HL-60/S4 treated with phorbol 12-myristate 13-acetate at 8.2 ng/mL for 4 days and 3 days (cell line): ENCODE results near the gene VWA8.
"Not testable (repeated sequence)": the region's sequence is repeated elsewhere in the genome, so short reads cannot be mapped to it uniquely, and the experiment has no call there.

Experiments
- in situ Hi-C: fragments of 300-500 bp; cut with MboI; formaldehyde crosslinking; loops from 2 replicates; pipeline ENCODE4 v1.15.0; 2022; ENCODE audit warnings: low sequenced_read_pairs

The VWA8 gene

GRCh38 chr13:41599619-41600018 lies 361.3 kb downstream of the VWA8 start:
- in situ Hi-C loops: no loop called here

GRCh38 chr13:41597348-41598041 lies 363.4 kb downstream of the VWA8 start:
- in situ Hi-C loops: no loop called here

- in situ Hi-C loops: no loop called here
These were observed 364.7 kb downstream of the VWA8 start for GRCh38 chr13:41596190-41596589.

DNA sequence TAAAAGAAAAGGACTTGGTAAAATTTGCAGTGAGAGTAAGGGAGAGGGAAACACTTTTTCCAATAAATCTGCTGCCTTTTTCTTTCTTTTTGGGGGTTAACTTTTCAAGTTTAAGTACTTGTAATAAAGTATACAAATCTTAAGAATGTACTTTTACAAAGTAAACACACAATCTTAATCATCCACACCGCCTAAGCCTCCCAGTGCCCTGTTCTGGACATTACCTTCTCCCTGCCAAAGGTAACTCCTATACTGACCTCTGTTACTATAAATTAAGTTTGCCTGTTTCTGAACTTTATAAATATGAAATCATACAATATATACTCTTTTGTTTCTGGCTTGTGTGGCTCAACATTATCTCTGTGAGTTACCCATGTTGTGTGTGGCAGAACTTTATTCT lies 365.6 kb downstream of the VWA8 start:
- in situ Hi-C loops: no loop called here

DNA sequence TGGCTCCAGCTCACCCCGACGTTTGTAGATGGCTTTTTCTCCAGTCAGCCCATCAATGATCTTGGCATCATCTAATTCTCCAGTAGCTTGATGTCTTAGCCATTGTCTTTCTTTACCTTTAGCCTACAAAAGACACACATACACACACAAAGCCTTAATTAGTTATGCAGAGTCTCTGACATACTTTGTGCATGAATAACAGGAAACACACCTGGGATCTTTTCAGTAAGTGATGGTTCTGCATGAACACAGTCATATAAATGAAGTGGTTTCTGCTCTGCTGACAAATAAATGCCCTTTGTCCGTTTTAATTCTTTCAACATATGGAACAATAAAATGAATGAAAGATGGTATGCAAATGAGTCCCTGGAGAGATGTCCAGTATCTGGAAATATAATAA lies 370.3 kb downstream of the VWA8 start:
- in situ Hi-C loops: no loop called here

- in situ Hi-C loops: no loop called here
These were observed 370.8 kb downstream of the VWA8 start for GRCh38 chr13:41590122-41590521.

GRCh38 chr13:41589434-41589833 lies 371.5 kb downstream of the VWA8 start:
- in situ Hi-C loops: no loop called here

- in situ Hi-C loops: no loop called here
These were observed 372.0 kb downstream of the VWA8 start for GRCh38 chr13:41588899-41589298.

GRCh38 chr13:41588448-41588847 lies 372.5 kb downstream of the VWA8 start:
- in situ Hi-C loops: no loop called here

DNA sequence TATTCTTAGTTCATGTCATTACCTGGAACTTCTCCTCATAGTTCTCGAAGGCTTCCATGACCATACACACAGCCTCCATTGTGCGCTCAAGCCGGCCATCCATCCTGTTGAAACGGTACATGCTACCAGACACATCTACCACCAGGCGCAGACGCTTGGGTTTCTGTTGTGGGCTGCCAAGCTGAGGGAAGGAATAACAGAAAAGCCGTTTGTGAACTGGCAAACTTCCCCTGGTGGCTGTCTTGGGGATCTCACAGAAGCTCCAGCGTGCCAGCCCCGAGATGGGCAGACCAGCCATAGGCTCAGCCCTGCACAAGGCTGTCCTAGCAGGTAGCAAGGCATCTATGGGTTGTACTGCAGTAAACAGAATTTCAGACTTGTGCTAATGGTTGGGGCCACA lies 373.4 kb downstream of the VWA8 start:
- in situ Hi-C loops: no loop called here

DNA sequence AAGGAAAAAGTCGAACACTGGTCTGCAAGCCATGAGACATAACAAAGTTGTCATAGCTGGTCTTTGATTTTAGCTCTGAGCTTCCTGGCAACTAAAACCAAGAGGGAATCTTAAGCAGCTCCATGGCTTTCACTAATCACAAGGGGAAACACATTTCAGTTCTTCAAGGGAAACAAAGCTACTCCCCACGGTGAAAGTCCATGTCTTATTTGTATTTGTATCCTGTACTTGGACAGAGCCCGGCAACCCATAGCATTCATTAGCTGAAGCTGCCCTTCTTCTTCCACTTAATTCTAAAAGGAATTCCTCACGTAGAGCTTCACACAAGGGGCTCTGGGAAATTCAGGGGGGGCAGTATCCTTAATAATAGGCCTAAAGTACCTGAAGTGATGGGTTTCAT lies 374.7 kb downstream of the VWA8 start:
- in situ Hi-C loops: no loop called here

- in situ Hi-C loops: no loop called here
These were observed 378.9 kb downstream of the VWA8 start for GRCh38 chr13:41582027-41582463.

GRCh38 chr13:41580345-41580744 lies 380.6 kb downstream of the VWA8 start:
- in situ Hi-C loops: no loop called here

DNA sequence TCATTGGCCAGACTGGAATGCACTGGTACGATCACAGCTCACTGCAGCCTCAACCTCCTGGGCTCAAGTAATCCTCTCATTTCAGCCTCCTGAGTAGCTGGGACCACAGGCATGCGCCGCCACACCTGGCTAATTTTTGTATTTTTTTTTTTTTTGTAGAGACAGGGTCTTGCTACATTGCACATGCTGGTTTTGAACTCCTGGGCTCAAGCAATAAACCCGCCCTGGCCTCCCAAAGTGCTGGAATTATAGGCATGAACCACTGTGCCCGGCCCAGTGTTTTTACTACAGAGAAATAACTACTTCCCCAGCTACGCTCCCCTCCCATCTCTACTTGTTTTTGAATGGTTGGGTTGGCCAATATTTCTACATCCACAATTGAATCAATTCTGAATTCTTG lies 381.0 kb downstream of the VWA8 start:
- in situ Hi-C loops: no loop called here

DNA sequence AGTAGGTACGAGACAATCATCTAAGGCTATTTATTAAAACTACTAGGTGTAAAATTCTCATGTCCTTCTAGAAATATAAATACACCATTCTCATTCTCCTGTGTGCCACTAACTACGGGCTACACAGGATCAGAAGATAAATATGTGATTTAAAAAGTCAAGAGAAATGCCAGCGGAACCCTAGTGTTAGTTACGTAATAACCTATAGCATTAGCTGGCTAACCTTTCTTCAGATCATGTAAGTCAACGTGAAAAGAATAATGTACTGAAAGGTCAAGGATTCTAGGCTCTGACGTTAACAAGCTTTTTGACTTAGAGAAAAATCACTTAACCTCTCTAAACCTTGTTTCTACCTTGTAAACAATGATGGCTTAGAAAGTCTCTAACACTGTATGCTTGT lies 381.7 kb downstream of the VWA8 start:
- in situ Hi-C loops: no loop called here

DNA sequence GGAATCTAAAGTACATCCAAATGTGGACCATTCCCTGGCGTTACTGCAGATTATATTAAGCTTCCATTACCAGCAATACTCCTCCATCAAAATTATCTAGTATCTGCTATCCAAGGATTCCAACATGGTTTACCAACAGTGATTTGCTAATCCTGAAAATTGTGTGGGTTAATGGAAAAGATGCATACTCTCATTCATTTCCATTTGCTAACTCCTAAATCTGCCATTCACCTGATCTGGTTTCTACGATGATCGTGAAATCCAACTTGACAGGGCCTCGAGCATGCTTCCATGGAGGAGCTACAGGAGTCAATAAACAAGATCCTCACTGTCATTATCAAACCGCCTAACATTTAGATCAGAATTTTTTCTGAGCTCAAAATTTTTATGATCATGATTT lies 382.5 kb downstream of the VWA8 start:
- in situ Hi-C loops: no loop called here

- in situ Hi-C loops: no loop called here
These were observed 383.5 kb downstream of the VWA8 start for GRCh38 chr13:41577436-41577835.

- in situ Hi-C loops: not testable (repeated sequence)
These were observed 387.3 kb downstream of the VWA8 start for GRCh38 chr13:41573640-41574039.

GRCh38 chr13:41571817-41572340 lies 389.0 kb downstream of the VWA8 start:
- in situ Hi-C loops: not testable (repeated sequence)

GRCh38 chr13:41568972-41569351 lies 391.9 kb downstream of the VWA8 start:
- in situ Hi-C loops: no loop called here

DNA sequence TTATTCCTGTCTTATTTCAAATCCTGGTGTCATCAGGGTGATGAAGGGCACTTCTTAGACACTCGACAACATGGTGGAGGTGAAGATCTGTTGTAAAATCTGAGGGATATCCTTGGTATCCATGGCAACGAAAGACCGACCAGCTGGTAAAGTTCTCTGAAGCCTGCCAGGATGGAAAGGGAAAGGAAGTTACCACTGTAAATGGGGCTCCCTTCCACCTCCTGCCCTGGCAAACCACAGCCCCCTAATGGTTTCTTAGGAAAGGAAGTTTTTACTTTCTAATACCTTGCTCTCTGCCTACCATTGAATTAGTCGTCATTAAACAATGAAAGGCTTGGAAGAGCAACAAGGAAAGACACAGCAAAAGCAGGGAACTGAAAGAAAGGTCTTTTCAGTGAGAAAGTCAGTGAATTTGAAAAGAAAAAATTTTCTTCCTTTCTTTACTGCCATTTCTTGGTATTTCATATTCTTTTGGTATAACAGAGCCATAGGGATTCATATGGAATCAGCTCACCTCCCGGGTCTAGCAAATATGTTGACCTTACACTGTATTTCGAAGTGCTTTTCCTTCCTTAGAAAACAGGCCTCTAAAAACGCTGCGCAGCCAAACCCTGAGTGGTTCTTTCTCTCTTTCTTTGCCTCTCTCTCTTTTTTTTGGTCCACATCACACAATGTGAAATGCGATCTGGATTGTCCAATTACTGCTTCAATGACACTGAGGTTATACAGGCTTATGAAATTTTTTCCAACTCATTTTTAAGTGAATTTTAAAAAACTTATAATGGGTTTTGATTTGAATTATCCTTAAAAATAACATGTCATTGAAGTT lies 392.6 kb downstream of the VWA8 start:
- in situ Hi-C loops: no loop called here

GRCh38 chr13:41567363-41567762 lies 393.5 kb downstream of the VWA8 start:
- in situ Hi-C loops: no loop called here
